Muscle of back (tissue), 13 donors: ENCODE measurements around the gene GRID2IP. TPM values are rescaled to one million over a fixed set of nuclear protein-coding genes. Genes with fewer than 3 reads are reported as not detected.
A peak's percentile ranks its signal among the peaks of the same experiment; 100 is the strongest.
"Not testable (repeated sequence)": the region's sequence is repeated elsewhere in the genome, so short reads cannot be mapped to it uniquely, and the experiment has no call there.

Source experiments
- DNase-seq, 3 donors: peaks; one replicate each; pipeline versions ENCODE4 v3.0.0 to v3.0.0-alpha.2; 2013
- long read RNA-seq, 9 donors: transcript quantifications; one replicate each; lab custom pipeline, GENCODE V29; 2026
- polyA plus RNA-seq, 10 donors: library from polyadenylated mRNA; unstranded; fragments of 120-200 nt; gene quantifications; one replicate each; pipeline ENCODE4 v1.2.1, GENCODE V29; 2013; ENCODE audit not compliant: insufficient read length in 10 of 10

The GRID2IP gene
- polyA plus RNA-seq: under 1 TPM; 0.07 to 0.25 (median 0.15) TPM
- long read RNA-seq, donor 1: 0 reads
- long read RNA-seq, donor 2: 0 reads
- long read RNA-seq, donor 3: 0 reads
- long read RNA-seq, donor 4: 0 reads
- long read RNA-seq, donor 5: 0 reads
- long read RNA-seq, donor 6: 0 reads
- long read RNA-seq, donor 7: 0 reads
- long read RNA-seq, donor 8: 0 reads
- long read RNA-seq, donor 9: 0 reads

DNA sequence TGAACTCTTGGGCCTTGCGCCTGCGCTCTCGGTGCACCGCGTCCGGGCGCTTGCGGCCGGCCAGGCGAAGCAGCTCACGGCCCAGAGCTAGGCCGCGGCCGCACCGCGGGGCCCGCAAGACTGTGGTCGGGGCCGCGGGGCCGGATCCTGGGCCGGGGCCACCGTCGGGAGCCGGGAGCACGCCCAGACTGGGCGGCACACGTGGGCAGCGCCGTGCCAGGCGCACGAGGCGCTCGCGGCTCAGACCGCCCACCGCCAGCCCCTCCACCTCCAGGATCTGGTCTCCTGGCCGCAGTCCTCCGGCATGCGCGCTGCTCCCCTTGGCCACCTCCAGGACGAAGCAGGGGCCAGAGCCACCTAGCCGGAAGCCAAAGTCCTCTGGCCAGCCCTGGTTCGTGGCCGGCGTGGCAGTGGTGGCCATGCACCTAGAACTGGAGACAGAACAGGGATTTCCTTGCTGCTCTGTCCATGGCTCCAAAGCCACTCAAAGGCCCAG is at the start of gene GRID2IP:
Gene GRID2IP (minus strand): TSS at position 446 of the 496 bp plus-strand sequence. CDS start 25 bp downstream, at position 421.
- DNase-seq: no peak

DNA sequence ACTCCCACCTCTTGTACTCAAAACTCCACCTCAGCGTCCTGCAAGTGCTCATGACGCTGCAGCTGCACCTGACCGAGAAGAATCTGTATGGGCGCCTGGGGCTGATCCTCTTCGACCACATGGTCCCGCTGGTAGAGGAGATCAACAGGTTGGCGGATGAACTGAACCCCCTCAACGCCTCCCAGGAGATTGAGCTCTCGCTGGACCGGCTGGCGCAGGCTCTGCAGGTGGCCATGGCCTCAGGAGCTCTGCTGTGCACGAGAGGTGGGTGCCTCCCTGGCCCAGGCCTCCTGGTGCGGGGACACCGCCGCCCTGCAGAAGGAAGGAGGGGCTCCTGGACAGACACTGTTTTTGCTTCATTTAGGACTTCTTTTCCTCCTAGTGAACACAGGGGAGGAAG is 48.8 kb upstream of the GRID2IP start:
- no peak for DNase-seq

DNA sequence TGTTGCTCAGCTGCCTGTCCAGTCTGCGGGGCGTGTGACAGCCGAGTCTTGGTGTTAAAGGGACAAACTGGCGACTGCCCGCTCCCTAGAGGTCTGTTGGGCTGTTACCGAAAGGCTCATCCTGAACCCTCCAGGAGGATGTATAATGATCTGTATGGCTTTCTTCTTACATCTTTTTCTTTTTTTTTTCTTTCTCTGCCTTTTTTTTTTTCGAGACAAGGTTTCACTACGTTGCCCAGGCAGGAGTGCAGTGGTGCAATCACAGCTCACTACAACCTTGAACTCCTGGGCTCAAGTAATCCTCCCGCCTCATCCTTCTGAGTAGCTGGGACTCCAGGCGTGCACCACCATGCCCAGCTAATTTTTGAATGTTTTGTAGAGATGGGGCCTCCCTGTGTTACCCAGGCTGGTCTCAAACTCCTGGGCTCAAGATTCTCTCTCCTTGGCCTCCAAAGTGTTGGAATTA is 39.4 kb upstream of the GRID2IP start:
- no peak for DNase-seq

DNA sequence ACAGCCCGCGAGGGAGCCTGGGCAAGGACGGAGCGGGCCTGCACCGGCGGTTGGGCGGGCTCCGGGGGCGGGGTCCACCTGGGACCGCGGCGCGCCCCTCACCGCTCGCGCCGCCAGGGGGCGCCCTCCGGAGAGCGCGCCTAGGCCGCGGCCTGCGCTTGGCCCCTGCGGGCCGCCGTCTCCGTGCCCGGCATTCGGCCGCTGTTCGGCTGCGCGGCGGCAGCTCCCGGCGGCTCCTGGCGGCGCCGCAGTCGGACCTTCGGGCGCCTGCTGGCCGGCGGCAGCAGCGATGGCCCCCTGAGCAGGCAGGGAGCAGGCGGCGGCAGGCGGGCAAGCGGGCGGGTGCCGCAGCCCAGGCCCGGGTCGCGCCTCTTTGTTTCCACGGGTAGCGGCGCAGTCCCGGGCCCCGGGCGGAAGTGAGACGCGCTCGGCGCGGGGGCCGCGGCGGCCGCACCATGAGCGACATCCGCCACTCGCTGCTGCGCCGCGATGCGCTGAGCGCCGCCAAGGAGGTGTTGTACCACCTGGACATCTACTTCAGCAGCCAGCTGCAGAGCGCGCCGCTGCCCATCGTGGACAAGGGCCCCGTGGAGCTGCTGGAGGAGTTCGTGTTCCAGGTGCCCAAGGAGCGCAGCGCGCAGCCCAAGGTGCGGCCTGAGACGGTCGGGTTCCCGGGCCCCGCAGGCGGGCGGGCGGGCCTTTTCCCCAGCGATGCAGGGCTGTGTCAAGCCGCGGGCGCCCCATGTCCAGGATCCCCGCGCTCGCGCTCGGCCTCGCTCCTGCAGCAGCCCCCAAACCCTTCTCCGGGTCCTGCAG is 38.8 kb upstream of the GRID2IP start, which contains the start of gene INTS15:
Gene INTS15 (plus strand): TSS at position 193 of the 816 bp plus-strand sequence. CDS start 263 bp downstream, at position 456.
- peak; percentile 79 to 93 (median 93) for DNase-seq

DNA sequence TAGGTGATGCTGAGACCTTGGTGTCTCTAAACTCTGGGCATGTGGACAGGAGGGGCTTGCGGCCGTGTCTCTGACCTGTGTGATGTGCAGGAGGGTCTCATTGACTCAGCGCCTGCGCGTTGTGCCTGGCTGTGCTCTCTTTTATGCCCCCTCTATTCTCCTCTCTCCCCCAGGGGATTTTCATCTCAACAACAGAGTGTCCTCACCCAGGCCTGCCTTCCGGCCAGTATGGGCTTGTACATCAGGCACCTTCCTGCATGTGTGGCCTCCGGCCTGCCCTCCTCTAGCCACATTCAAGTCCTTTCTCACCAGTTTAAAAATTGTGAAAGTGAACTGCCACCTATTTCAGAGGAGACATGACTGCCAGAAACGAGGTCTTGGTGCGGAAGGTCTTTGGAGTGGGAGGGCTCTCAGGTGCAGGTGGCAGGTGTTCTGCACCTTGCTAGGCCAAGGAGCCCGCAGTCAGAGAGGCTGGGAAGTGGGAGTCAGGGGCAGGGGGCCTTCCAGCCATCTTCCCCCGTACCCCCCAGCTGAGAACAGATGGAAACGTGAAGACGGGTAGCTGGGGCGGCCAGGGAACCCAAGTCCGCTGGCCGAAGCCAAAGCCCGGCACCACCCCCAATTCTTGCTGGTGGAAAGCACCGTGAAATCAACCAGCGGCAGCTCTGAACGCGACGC is 38.0 kb upstream of the GRID2IP start:
- no peak for DNase-seq

DNA sequence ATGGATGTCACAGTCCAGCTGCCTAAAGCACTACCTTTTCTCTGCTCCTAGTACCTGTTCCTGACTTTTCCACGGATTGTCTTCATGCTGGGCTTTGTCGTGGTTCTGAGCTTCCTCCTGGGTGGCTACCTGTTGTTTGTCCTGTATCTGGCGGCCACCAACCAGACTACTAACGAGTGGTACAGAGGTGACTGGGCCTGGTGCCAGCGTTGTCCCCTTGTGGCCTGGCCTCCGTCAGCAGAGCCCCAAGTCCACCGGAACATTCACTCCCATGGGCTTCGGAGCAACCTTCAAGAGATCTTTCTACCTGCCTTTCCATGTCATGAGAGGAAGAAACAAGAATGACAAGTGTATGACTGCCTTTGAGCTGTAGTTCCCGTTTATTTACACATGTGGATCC is 37.3 kb upstream of the GRID2IP start:
- DNase-seq: no peak

DNA sequence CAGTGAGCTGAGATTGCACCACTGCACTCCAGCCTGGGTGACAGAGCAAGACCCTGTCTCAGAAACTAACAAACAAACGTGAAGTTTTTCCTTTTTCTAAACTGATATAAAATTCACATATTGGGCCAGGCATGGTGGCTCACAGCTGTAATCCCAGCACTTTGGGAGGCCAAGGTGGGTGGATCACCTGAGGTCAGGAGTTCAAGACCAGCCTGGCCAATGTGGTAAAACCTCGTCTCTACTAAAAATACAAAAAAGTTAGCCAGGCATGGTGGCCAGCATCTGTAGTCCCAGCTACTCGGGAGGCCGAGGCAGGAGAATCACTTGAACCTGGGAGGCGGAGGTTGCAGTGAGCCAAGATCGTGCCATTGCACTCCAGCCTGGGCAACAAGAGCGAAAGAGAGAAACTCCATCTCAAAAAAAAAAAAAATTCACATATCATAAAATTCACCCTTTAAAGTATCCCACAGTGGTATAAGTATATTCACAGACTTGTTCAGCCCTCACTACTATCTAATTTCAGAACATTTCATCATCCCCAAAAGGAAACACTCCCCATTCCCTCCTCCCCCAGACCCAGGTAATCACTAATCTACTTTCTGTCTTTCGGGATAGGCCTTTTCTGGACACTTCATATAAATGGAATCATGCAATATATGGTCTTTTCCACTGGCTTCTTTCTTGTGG is 34.6 kb upstream of the GRID2IP start:
- DNase-seq: not testable (repeated sequence)

DNA sequence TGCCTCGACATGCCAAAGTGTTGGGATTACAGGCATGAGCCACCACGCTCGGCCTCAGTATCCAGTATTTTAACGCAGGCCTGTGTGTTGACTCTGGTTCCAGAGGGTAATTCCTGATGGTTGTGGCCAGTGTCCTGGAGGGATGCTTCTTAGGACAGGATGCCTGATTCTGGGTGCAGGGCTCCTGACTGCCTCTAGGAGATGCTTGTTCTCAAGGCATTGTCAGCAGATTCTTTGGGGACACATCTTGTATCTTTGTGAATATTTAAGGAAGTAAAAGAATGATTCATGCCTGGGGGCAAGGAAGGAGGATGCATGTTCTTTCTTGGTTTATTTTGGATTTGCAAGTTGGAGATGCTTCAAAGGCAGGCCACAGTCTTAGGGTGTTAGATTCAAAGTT is 28.2 kb upstream of the GRID2IP start:
- DNase-seq: no peak

DNA sequence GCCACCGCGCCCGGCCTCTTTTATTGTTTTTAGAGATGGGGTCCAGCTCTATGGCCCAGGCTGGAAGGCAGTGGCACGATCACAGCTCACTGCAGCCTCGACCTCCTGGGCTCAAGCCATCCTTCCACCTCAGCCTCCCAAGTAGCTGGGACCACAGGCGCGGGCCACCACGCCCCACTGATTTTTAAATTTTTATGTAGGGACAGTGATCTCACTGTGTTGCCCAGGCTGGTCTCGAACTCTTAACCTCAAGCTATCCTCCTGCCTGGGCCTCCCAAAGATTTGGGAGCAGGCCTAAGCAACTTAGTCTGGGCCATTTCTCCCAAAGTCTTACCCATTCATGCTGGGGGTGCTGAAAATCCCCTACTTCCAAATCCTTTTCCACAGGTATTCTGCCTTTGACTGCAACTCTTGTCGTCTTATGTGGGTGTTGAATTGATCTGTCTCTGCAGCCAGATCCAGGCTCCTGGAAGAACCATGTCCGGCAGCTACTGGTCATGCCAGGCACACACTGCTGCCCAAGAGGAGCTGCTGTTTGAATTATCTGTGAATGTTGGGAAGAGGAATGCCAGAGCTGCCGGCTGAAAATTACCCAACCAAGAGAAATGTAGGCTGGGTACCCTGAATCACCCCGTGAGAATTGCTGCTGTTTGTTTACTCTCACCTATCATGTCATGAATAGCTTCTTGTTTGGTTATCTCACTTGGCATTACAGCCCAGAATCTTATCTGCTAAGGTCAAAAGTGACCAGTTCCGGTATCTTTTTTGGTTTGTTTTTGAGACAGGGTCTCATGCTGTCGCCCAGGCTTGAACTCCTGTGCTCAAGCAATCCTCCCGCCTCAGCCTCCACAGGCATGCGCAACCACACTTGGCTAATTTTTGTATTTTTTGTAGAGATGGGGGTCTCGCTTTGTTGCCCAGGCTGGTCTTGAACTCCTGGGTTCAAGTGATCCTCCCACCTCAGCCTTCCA is 27.1 kb upstream of the GRID2IP start:
- DNase-seq: no peak

DNA sequence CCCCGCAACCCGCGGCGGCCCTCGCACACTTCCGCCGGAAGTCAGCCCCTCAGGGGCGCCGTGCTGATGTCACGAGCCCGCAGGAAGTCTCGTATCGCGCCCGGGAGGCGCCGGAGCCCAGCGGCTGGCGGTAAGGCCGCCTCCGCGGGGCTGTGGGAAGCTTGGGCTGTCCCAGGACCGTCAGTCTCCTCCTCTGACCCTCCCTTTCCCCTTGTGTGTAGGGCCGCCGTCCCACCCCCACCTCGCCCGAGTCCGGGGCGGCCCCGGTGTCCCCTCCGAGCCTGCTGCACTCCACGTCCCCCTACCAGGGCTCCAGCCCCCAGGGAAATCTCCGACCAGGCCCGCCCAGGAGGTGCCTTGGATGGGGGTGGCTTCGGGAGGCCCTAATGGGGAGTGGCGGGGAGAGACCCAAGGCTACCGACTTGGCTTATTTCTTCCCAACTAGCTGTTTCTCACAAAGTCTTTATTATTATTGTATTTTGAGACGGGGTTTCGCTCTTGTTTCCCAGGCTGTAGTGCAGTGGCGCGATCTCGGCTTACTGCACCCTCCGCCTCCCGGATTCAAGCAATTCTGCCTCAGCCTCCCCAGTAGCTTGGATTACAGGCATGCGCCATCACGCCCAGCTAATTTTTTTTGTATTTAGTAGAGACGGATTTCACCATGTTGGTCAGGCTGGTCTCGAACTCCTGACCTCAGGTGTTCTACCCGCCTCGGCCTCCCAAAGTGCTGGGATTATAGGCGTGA is 26.3 kb upstream of the GRID2IP start, which contains the start of gene ZDHHC4:
Gene ZDHHC4 (plus strand): TSS at position 86 of the 745 bp plus-strand sequence. CDS start 3,108 bp downstream, outside the sequence.
- peak; percentile 89 to 97 (median 95) for DNase-seq

DNA sequence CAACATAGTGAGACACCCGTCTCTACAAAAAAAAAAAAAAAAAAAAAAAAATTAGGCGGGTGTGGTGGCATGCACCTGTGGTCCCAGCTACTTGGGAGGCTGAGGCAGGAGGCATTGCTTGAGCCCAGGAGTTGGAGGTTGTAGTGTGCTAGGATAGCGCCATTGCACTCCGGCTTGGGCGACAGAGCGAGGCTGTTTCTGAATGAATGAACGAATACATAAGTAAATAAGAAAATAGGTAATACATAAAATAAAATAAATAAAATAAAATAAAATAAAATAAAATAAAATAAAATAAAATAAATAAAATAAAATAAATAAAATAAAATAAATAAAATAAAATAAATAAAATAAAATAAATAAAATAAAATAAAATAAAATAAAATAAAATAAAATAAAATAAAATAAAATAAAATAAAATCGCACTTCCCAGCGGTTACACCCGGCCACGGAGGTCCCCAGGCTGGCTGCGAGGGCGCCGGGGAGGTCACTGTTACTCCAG is 25.7 kb upstream of the GRID2IP start:
- peak in 1 of 3 donors; percentile 33 for DNase-seq

DNA sequence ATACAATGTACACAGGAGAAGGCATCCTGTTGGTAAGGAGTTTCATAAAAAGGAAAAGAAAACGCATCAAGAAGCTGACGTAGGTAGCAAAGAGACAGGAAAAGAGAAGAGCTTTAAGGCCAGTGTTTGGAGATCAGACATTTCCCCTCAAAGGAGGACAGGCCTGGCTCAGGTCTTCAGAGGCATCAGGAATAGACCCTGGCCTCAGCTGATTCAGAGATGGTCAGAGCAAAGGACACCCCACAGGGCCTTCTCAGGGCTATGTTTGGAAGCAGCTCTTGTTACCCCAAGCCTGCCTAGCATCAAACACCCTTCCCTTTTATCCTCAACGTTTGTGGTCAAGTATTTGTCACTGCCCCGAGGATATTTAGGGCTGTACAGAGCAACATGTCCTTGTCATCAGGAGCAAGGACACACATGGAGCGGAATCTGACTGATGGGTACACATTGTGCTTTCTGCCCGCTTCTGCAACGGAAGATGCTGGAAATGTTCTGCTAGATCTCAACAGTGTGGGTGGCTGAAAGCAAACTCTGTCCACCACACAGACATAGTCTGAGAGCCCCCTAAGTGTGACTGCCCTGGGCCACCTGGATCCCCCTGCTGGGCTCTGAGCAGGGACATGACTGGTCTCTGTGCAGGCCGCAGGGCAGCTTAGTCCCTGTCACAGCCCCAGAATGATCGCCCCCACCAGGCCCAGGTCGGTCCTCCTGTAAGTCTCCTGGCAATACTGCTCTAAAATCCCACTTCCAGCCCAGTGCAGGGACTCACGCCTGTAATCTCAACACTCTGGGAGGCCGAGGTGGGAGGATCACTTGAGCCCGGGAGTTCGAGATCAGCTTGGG is 25.0 kb upstream of the GRID2IP start:
- no peak for DNase-seq

DNA sequence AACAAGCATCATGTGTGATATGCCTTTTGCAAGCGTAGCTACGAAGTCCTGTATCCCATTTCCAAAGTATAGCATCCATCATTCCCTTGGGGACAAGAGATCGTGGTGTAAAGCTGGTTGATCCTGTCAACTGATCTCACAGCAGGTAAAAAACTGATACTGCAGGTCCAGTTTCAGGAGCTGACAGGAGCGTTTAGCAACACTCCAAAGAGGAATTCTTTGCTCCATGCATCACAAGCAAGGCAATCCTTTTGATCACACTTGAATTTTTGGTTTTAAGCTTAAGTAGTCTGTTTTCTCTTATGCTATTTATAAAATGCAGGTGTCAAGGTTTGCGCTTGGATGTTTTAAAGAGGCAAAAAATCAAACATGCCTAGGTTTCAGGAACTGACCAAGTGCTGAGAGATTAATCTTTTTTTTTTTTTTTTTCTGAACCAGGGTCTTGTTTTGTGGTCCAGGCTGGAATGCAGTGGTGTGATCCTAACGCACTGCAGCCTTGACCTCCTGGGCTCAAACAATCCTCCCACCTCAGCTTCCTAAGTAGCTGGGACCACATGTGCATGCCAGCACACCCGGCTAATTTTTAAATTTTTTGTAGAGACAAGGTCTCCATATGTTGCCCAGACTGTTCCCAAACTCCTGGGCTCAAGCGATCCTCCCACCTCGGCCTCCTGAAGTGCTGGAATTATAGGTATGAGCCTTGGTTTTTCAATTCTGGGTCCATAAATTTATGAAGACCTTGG is 24.2 kb upstream of the GRID2IP start:
- no peak for DNase-seq

DNA sequence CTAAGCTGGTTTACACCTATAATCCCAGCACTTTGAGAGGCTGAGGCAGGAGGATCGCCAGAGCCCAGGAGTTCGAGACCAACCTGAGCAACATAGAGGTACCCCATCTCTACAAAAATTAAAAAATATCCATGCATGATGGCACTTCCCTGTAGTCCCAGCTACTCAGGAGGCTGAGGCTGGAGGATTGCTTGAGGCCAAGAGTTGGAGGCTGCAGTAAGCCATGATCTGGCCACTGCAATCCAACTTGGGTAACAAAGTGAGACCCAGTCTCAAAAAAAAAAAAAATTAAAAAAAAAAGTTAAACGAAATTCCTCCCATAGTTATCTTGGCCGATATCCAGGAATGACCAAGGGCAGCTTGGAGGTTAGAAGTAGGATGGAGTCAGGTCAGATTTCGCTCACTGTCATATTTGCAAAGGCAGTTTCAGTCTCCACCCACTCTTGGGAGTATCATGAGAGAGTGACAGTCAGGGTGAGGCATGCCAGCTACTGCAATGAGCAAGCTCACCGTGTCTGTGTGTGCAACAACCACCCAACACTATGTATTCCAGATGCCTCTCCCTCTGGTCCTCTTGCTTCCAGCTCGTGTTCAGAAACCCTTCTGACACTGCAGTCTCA is 20.0 kb upstream of the GRID2IP start:
- no peak for DNase-seq

DNA sequence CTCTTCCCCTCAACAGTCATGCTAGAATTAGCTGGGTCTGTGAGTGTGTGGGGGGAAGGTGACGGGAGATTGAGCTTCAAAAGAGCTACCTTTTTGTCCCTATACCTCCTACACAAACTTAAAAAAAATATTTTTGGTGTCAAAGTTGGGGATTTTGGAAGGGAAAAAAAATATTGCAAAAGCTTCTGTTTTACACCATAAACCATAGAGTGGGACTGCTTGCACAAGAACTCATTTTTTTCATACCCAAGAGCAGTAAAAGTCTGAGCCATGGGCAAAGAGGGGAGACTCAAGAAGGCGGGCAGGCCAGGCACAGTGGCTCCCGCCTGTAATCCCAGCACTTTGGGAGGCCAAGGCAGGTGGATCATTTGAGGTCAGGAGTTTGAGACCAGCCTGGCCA is 16.6 kb upstream of the GRID2IP start:
- no peak for DNase-seq

DNA sequence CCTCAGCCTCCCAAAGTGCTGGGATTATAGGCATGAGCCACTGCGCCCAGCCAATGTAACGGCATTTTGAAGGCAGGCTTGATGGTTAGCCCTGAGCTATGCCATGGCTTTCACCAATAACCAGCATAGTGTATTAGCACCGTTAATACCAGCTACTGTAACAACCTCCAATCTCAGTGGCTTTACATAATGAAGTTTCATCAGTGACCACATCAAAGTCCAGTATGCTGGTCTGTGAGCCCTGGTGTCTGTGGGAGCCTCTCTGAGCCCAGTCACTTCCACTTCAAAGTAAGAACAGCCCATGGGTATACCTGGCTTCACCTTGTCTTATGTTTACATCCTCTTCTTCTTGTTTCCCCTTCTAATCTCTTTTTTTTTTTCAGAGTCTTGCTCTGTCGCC is 14.4 kb upstream of the GRID2IP start:
- DNase-seq: no peak
